Stomach (tissue), 4 donors: ENCODE measurements around the gene KIF13A.

Experiments
- CTCF ChIP-seq, 7 experiments: fragments of 450-650 bp in 4 of 7; fragments of 200-600 bp in 3 of 7; sonication (generic) in 3 of 7; IDR thresholded peaks; one replicate each; pipeline ENCODE4 v1.5.1; 2016 to 2019; ENCODE audit warnings: antibody characterized with exemption in 7 of 7, control low read depth in 2 of 7, mild to moderate bottlenecking in 1 of 7
- POLR2A ChIP-seq, 4 donors: fragments of 450-650 bp; IDR thresholded peaks; one replicate each; pipeline ENCODE4 v1.6.1; 2016; ENCODE audit warnings: antibody characterized with exemption in 4 of 4, control low read depth in 2 of 4, mild to moderate bottlenecking in 1 of 4, moderate library complexity in 1 of 4

- TF ChIP-seq CTCF (IDR thresholded peaks at IDR 0.05) (no peak), POLR2A (IDR thresholded peaks at IDR 0.05) (no peak)
These were observed 272.3 kb downstream of the KIF13A start for GRCh38 chr6:17714879-17715851.
